HCT116 (cell line): ENCODE measurements around the gene RCBTB1.

ENCODE experiments used
- CBX3 ChIP-seq: IDR thresholded peaks from 2 replicates; pipeline ENCODE4 v1.6.1; 2012; ENCODE audit warnings: low read depth
- ELF1 ChIP-seq: IDR thresholded peaks from 2 replicates; pipeline ENCODE4 v1.6.1; 2012; ENCODE audit warnings: low read depth, borderline replicate concordance
- EZH2phosphoT487 ChIP-seq: fragments of 200-600 bp; IDR thresholded peaks from 2 replicates; pipeline ENCODE4 v1.6.1; 2018; ENCODE audit warnings: antibody characterized with exemption, borderline replicate concordance
- POLR2A ChIP-seq: IDR thresholded peaks from 2 replicates; pipeline ENCODE4 v1.7.0; 2011; ENCODE audit warnings: borderline replicate concordance; ENCODE audit not compliant: insufficient read depth, insufficient read length; ENCODE audit errors: extremely low read depth
- POLR2AphosphoS5 ChIP-seq: IDR thresholded peaks from 2 replicates; pipeline ENCODE4 v1.6.1; 2011; ENCODE audit warnings: mild to moderate bottlenecking, low read depth, low read length, moderate library complexity
- TCF7L2 ChIP-seq: IDR thresholded peaks from 2 replicates; pipeline ENCODE4 v1.7.0; 2011; ENCODE audit warnings: borderline replicate concordance, inconsistent platforms; ENCODE audit not compliant: insufficient read depth, insufficient read length; ENCODE audit errors: extremely low read depth
- YY1 ChIP-seq: IDR thresholded peaks from 2 replicates; pipeline ENCODE4 v1.6.1; 2011; ENCODE audit warnings: low read length, low read depth, moderate library complexity, mild to moderate bottlenecking; ENCODE audit not compliant: insufficient replicate concordance; ENCODE audit errors: extremely low read depth
- TF ChIP-seq, protein P1 (sequence below), 3 experiments: fragments of 200-600 bp in 1 of 3; sonication (generic) in 1 of 3; IDR thresholded peaks in 2 of 3; conservative IDR thresholded peaks in 1 of 3; 2 replicates each; pipeline ENCODE4 v1.5.1; 2012 to 2017; ENCODE audit warnings: low read depth in 2 of 3, low read length in 2 of 3, antibody characterized with exemption in 1 of 3, borderline replicate concordance in 1 of 3, control low read depth in 1 of 3, mild to moderate bottlenecking in 1 of 3, mixed read lengths in 1 of 3, mixed run types in 1 of 3, moderate library complexity in 1 of 3; ENCODE audit not compliant: insufficient read depth in 1 of 3
- TF ChIP-seq, protein P2 (sequence below): IDR thresholded peaks from 2 replicates; pipeline ENCODE4 v1.6.1; 2012

DNA sequence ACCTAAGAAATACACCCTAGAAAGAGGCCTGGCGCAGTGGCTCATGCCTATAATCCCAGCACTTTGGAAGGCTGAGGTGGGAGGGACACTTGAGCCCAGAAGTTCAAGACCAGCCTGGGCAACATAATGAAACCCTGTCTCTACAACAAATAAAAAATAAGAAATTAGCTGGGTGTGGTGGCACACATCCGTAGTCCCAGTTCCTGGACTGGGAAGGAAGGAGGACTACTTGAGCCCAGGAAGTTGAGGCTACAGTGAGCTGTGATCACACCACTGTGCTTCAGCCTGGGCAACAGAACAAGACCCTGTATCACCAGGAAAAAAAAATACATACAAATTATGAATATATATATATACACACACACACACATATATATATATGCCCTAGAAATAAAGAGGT lies 47.0 kb downstream of the RCBTB1 start:
- TF ChIP-seq, protein P1, sequence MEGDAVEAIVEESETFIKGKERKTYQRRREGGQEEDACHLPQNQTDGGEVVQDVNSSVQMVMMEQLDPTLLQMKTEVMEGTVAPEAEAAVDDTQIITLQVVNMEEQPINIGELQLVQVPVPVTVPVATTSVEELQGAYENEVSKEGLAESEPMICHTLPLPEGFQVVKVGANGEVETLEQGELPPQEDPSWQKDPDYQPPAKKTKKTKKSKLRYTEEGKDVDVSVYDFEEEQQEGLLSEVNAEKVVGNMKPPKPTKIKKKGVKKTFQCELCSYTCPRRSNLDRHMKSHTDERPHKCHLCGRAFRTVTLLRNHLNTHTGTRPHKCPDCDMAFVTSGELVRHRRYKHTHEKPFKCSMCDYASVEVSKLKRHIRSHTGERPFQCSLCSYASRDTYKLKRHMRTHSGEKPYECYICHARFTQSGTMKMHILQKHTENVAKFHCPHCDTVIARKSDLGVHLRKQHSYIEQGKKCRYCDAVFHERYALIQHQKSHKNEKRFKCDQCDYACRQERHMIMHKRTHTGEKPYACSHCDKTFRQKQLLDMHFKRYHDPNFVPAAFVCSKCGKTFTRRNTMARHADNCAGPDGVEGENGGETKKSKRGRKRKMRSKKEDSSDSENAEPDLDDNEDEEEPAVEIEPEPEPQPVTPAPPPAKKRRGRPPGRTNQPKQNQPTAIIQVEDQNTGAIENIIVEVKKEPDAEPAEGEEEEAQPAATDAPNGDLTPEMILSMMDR (IDR thresholded peaks at IDR 0.05 in 2 of 3, conservative IDR thresholded peaks at IDR 0.05 in 1 of 3; ENCODE audit: borderline replicate concordance in 1 of 3, insufficient read depth in 1 of 3, low read depth in 2 of 3, low read length in 2 of 3), result no peak
- TF ChIP-seq POLR2A (no peak), CBX3 (no peak), EZH2phosphoT487 (no peak), TCF7L2 (no peak), YY1 (no peak), POLR2AphosphoS5 (no peak), ELF1 (no peak)
- TF ChIP-seq, protein P2, sequence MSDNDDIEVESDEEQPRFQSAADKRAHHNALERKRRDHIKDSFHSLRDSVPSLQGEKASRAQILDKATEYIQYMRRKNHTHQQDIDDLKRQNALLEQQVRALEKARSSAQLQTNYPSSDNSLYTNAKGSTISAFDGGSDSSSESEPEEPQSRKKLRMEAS, result no peak
